ENCODE data around the gene COMMD2. TPM values are rescaled to one million over a fixed set of nuclear protein-coding genes. Genes with fewer than 3 reads are reported as not detected.

Gene COMMD2
- polyA plus RNA-seq, 3 donors = 15.1 to 74.4 (median 73.5) TPM

DNA sequence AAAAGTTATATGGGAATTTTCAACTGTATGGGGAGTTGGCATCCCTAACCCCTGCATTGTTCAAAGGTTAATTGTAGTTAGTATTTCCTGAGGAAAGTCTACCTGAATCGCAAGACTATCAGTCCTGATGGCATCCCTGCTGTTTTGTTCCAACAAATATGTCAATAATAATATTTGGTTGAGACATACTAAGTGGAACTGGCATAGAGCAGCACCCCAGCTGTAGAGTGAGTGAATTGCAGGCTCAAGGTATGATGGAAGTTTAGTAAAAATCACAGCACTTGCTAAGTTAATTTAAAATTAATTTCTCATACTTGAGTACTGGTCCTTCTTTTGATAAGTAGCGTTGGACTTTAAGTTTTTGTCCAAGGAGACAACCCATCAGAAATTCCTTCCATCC, 18.0 kb upstream of the COMMD2 start:
- Mint-ChIP-seq H3K36me3 (no peaks in the 10 kb centered on the region), H3K9me3 (no peaks in the 10 kb centered on the region), H3K27ac (no peak overlapping the region), H3K27me3 (ENCODE audit: low read depth in 3 of 3) (peaks cover 1 to 9% (median 6%) of the 10 kb centered on the region in 3 donors), H3K4me3 (no peak overlapping the region), H3K4me1 (no peaks in the 10 kb centered on the region)
- no peak overlapping the region for H3K4me2 ChIP-seq (replicated peaks; ENCODE audit: extremely low read depth, low read length, poor library complexity, severe bottlenecking)
- no peak overlapping the region for H3K9ac ChIP-seq (ENCODE audit: insufficient read depth, low read length, poor library complexity, severe bottlenecking)
- no peaks in the 10 kb centered on the region for H3K4me1 ChIP-seq (ENCODE audit: control insufficient read depth in 1 of 2, insufficient read depth in 2 of 2, low read length in 2 of 2)
- no peaks in the 10 kb centered on the region for H3K36me3 ChIP-seq (replicated peaks in 1 of 2; ENCODE audit: control insufficient read depth in 1 of 2, insufficient read depth in 2 of 2, low read length in 2 of 2)
- H4K20me1 ChIP-seq (ENCODE audit: insufficient read depth, low read length) = no peaks in the 10 kb centered on the region
- H3K79me2 ChIP-seq (ENCODE audit: insufficient read depth, low read length) = no peaks in the 10 kb centered on the region
- H2AFZ ChIP-seq (ENCODE audit: insufficient read depth, low read depth, low read length, poor library complexity, severe bottlenecking) = no peak overlapping the region
- peaks cover 0 to 4% of the 10 kb centered on the region in 2 donors for H3K27me3 ChIP-seq (ENCODE audit: control insufficient read depth in 2 of 2, insufficient read depth in 2 of 2, low read length in 2 of 2)
- TF ChIP-seq, protein P1, sequence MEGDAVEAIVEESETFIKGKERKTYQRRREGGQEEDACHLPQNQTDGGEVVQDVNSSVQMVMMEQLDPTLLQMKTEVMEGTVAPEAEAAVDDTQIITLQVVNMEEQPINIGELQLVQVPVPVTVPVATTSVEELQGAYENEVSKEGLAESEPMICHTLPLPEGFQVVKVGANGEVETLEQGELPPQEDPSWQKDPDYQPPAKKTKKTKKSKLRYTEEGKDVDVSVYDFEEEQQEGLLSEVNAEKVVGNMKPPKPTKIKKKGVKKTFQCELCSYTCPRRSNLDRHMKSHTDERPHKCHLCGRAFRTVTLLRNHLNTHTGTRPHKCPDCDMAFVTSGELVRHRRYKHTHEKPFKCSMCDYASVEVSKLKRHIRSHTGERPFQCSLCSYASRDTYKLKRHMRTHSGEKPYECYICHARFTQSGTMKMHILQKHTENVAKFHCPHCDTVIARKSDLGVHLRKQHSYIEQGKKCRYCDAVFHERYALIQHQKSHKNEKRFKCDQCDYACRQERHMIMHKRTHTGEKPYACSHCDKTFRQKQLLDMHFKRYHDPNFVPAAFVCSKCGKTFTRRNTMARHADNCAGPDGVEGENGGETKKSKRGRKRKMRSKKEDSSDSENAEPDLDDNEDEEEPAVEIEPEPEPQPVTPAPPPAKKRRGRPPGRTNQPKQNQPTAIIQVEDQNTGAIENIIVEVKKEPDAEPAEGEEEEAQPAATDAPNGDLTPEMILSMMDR (IDR thresholded peaks at IDR 0.05) = peak; percentile 12
- no peak overlapping the region for H3K4me3 ChIP-seq (replicated peaks in 1 of 3; ENCODE audit: low read depth in 2 of 3, low read length in 3 of 3)
- no CpG with 5 or more reads among the region's 2 CpGs for WGBS (ENCODE audit: insufficient coverage)
- no peak overlapping the region for H3K27ac ChIP-seq (ENCODE audit: low read depth in 1 of 2, low read length in 2 of 2)
- DNase-seq = no peak
- intact Hi-C loops (cut with micrococcal nuclease) = loop anchor here in 1 of 2 donors (5.0 kb wide), 1 partner anchor 37 kb away; no protein-coding TSS in a partner anchor
- no peaks in the 10 kb centered on the region for H3K9me3 ChIP-seq (replicated peaks in 1 of 2; ENCODE audit: control insufficient read depth in 1 of 2, insufficient read depth in 1 of 2, low read length in 2 of 2)

DNA sequence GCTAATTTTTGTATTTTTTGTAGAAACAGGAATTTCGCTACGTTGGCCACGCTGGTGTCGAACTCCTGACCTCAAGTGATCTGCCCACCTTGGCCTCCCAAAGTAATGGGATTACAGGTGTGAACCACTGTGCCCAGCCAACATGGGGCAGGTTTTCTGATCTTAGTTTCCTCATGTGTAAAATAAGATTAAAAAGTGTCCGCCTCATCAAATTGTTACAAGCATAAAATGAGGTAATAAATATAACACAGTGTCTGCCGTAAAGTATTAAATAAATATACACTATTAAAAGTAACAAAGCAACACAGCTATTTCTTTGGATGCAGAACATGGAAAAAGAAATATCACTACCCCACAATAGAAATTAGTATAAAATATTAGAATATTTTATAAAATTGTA, 16.4 kb upstream of the COMMD2 start:
- Histone ChIP-seq H3K36me3 (replicated peaks in 1 of 2; ENCODE audit: control insufficient read depth in 1 of 2, insufficient read depth in 2 of 2, low read length in 2 of 2) (no peaks in the 10 kb centered on the region), H3K9me3 (replicated peaks in 1 of 2; ENCODE audit: control insufficient read depth in 1 of 2, insufficient read depth in 1 of 2, low read length in 2 of 2) (no peaks in the 10 kb centered on the region), H2AFZ (ENCODE audit: insufficient read depth, low read depth, low read length, poor library complexity, severe bottlenecking) (no peak overlapping the region), H3K27ac (ENCODE audit: low read depth in 1 of 2, low read length in 2 of 2) (no peak overlapping the region), H3K27me3 (ENCODE audit: control insufficient read depth in 2 of 2, insufficient read depth in 2 of 2, low read length in 2 of 2) (peaks cover 2 to 4% of the 10 kb centered on the region in 2 donors), H3K4me3 (replicated peaks in 1 of 3; ENCODE audit: low read depth in 2 of 3, low read length in 3 of 3) (no peak overlapping the region), H3K4me1 (ENCODE audit: control insufficient read depth in 1 of 2, insufficient read depth in 2 of 2, low read length in 2 of 2) (no peaks in the 10 kb centered on the region), H3K4me2 (replicated peaks; ENCODE audit: extremely low read depth, low read length, poor library complexity, severe bottlenecking) (no peak overlapping the region), H3K79me2 (ENCODE audit: insufficient read depth, low read length) (no peaks in the 10 kb centered on the region), H4K20me1 (ENCODE audit: insufficient read depth, low read length) (no peaks in the 10 kb centered on the region), H3K9ac (ENCODE audit: insufficient read depth, low read length, poor library complexity, severe bottlenecking) (no peak overlapping the region)
- intact Hi-C loops (cut with micrococcal nuclease) = no loop called here
- no peaks in the 10 kb centered on the region for H3K9me3 Mint-ChIP-seq
- peaks cover 1 to 9% (median 7%) of the 10 kb centered on the region in 3 donors for H3K27me3 Mint-ChIP-seq (ENCODE audit: low read depth in 3 of 3)
- H3K4me3 Mint-ChIP-seq = no peak overlapping the region
- DNase-seq = no peak
- no peaks in the 10 kb centered on the region for H3K4me1 Mint-ChIP-seq
- no peak overlapping the region for H3K27ac Mint-ChIP-seq
- WGBS (ENCODE audit: insufficient coverage) = 98% methylated on average over 4 of the region's 6 CpGs
- H3K36me3 Mint-ChIP-seq = no peaks in the 10 kb centered on the region
- TF ChIP-seq, protein P1 (IDR thresholded peaks at IDR 0.05) = no peak

All from CD14-positive monocyte (primary cell).